Nephron progenitor cell (in vitro differentiated cells): ENCODE measurements around the gene MKRN3.

ENCODE experiments used
- DNase-seq: peaks from one replicate; pipeline ENCODE4 v3.0.0; 2021
- H3K27ac Mint-ChIP-seq: 2 replicates; pipeline ENCODE4 v1.8.0; 2021; ENCODE audit warnings: mild to moderate bottlenecking, moderate library complexity, mixed read lengths
- H3K27me3 Mint-ChIP-seq: 2 replicates; pipeline ENCODE4 v1.8.0; 2021; ENCODE audit warnings: mild to moderate bottlenecking, low read depth, mixed read lengths; ENCODE audit not compliant: poor library complexity
- H3K36me3 Mint-ChIP-seq: 2 replicates; pipeline ENCODE4 v1.8.0; 2021; ENCODE audit warnings: low read depth, mixed read lengths
- H3K4me1 Mint-ChIP-seq: 2 replicates; pipeline ENCODE4 v1.8.0; 2021; ENCODE audit warnings: mixed read lengths
- H3K4me3 Mint-ChIP-seq: 2 replicates; pipeline ENCODE4 v1.8.0; 2021; ENCODE audit warnings: mild to moderate bottlenecking, moderate library complexity, mixed read lengths
- H3K9me3 Mint-ChIP-seq: 2 replicates; pipeline ENCODE4 v1.8.0; 2021; ENCODE audit warnings: mild to moderate bottlenecking, moderate library complexity, mixed read lengths
- CTCF ChIP-seq: fragments of 200-600 bp; sonication (generic); IDR thresholded peaks from 2 replicates; pipeline ENCODE4 v1.5.0; 2021; ENCODE audit warnings: antibody characterized with exemption

The MKRN3 gene

DNA sequence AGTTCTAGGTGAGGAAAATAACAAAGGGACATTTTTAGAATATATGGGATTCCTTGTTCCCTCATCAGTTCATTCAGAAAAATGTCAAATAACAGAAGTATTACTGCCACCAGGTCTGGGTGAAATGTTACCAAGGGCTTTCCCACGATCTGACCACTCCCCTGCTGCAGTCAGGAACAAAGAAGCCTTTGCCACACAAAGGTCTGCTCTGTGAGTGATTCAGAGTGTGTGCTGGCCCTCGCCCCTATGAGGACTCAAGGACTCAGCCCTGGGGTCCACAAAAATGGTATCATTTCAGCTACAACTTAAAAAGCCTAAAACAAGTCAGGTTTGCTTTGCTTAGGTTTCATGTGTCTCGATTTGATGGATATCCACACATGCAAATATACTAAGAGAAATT is 5.0 kb downstream of the MKRN3 start:
- H3K9me3 Mint-ChIP-seq, result peaks cover 51% of the 10 kb centered on the region
- no peaks in the 10 kb centered on the region for H3K27me3 Mint-ChIP-seq
- no peak overlapping the region for H3K27ac Mint-ChIP-seq
- H3K4me1 Mint-ChIP-seq, result no peaks in the 10 kb centered on the region
- no peaks in the 10 kb centered on the region for H3K36me3 Mint-ChIP-seq
- H3K4me3 Mint-ChIP-seq, result no peak overlapping the region
- TF ChIP-seq CTCF, result no peak
- DNase-seq, result no peak

DNA sequence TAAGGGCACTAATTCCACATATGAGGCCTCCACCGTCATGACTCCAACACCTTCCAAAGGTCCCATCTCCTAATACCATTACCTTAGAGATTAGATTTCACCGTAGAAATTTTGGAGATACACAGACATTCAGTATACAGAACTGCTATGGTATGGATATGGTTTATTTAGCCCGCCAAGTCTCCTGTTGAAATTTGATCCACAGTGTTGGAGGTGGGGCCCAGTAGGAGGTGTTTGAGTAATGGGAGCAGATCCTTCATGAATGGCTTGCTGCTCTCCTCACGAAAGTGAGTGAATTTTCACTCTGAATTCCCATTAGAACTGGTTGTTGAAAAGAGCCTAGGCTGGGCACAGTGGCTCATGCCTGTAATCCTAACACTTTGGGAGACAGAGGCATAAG is 7.4 kb downstream of the MKRN3 start:
- no peak for DNase-seq
- Mint-ChIP-seq H3K4me3 (no peak overlapping the region), H3K9me3 (peaks cover 35% of the 10 kb centered on the region), H3K27me3 (no peaks in the 10 kb centered on the region), H3K4me1 (no peaks in the 10 kb centered on the region), H3K27ac (no peak overlapping the region), H3K36me3 (no peaks in the 10 kb centered on the region)
- TF ChIP-seq CTCF, result no peak

DNA sequence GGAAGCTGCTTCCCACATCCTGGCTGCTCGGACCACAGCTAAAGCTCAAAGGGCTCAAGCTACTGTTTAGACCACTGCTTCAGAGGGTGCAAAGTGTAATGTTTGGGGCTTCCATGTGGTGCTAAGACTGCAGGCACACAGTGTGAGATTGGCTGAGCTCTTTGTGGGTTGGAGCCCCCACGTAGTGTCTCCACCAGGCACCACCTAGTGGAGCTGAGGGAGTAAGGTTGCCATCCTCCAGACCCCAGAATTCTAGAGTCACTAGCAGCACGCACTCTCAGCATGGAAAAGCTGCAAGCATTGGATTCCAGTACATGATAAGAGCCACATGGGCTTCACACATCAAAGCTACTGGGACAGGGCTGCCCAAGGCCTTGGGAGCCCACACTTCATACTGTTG is 9.3 kb downstream of the MKRN3 start:
- no peak for DNase-seq
- Mint-ChIP-seq H3K36me3 (no peaks in the 10 kb centered on the region), H3K27ac (no peak overlapping the region), H3K4me3 (no peak overlapping the region), H3K27me3 (no peaks in the 10 kb centered on the region), H3K4me1 (peaks cover 6% of the 10 kb centered on the region), H3K9me3 (peaks cover 36% of the 10 kb centered on the region)
- TF ChIP-seq CTCF, result no peak

DNA sequence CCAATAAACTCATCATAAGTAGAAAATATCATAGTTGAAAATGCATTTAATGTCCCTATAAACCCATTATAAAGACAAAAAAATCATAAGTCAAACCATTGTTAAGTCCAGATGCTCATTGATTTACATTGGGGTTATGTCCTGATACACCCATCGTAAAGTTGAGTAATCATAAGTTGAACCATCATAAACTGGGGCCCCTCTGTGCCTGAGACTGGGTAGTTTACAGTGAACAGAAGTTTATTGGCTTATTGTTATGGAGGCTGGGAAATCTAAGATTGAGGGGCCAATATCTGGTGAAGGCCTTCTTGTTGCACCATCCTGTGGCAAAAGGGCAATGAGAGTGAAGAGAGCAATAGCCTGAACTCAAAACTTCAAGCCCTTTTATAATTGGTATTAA is 10.6 kb downstream of the MKRN3 start:
- Mint-ChIP-seq H3K4me1 (peaks cover 6% of the 10 kb centered on the region), H3K36me3 (no peaks in the 10 kb centered on the region), H3K27me3 (no peaks in the 10 kb centered on the region), H3K4me3 (no peak overlapping the region), H3K9me3 (peaks cover 34% of the 10 kb centered on the region), H3K27ac (no peak overlapping the region)
- DNase-seq, result no peak
- TF ChIP-seq CTCF, result no peak

DNA sequence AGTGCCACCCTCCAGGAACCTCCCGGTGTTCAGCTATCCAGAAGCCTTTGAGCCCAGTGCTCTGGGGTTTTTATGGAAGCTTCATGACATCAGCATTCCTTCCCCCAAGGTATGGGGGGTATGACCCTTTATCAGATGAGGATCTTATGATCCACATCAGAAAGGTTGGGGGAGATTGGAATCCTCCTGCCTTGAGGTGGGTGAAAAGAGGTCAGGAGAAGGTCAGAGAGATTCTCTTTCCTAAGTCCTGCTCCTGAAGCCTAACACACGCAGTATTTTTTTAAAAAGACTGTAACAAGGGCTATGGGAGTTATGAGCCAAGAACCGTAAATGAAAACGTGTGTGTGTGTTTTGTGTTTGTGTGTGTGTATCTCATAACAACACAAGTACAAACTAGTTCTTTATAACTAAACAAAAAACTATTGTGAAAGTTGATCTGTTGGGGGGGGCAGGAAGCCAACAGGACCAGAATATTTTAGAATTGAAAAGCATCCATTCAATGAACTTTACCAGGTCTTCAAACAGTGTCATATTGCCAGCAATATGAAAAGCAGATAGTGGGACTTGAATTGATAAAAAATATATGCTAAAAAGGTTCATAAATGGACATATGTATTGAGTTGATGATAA is 13.2 kb downstream of the MKRN3 start:
- Mint-ChIP-seq H3K27ac (no peak overlapping the region), H3K4me1 (peaks cover 6% of the 10 kb centered on the region), H3K9me3 (peaks cover 34% of the 10 kb centered on the region), H3K27me3 (no peaks in the 10 kb centered on the region), H3K4me3 (no peak overlapping the region), H3K36me3 (no peaks in the 10 kb centered on the region)
- no peak for DNase-seq
- TF ChIP-seq CTCF, result no peak

GRCh38 chr15:23588268-23588667 is 22.8 kb downstream of the MKRN3 start:
- no peak overlapping the region for H3K4me3 Mint-ChIP-seq
- H3K9me3 Mint-ChIP-seq, result peaks cover 48% of the 10 kb centered on the region
- no peaks in the 10 kb centered on the region for H3K4me1 Mint-ChIP-seq

More at GRCh38 chr15:23588268-23588667, 22.8 kb downstream of the MKRN3 start:
- Mint-ChIP-seq H3K27ac (no peak overlapping the region), H3K36me3 (no peaks in the 10 kb centered on the region), H3K27me3 (peaks cover 11% of the 10 kb centered on the region)
- TF ChIP-seq CTCF, result no peak
- no peak for DNase-seq
